A673 (cell line): ENCODE measurements around the gene PPRC1. TPM values are rescaled to one million over a fixed set of nuclear protein-coding genes. Genes with fewer than 3 reads are reported as not detected.
A peak's percentile ranks its signal among the peaks of the same experiment; 100 is the strongest.

Experiments
- BruUV-seq: library from RNA; stranded (reverse); fragments of 400-500 nt; replicated peaks from 2 replicates; lab custom pipeline; 2021; lab: Mats Ljungman, UMichigan
- CTCF ChIA-PET: fragments of 300-600 bp; sonication (Branson Sonifier 250); formaldehyde crosslinking; loops from one replicate; lab custom pipeline; 2022; ENCODE audit warnings: antibody characterized with exemption; lab: Charles Lee
- POLR2A ChIA-PET: fragments of 300-600 bp; sonication (Branson Sonifier 250); formaldehyde crosslinking; loops from one replicate; lab custom pipeline; 2022; ENCODE audit warnings: antibody characterized with exemption; ENCODE audit not compliant: low non-redundant PET; lab: Charles Lee
- DNase-seq: peaks from one replicate; pipeline ENCODE4 v3.0.0-alpha.2; 2015; ENCODE audit warnings: low spot score
- H3K27ac ChIP-seq: fragments of 200-600 bp; sonication (generic); 2 replicates; pipeline ENCODE4 v1.5.1; 2016; ENCODE audit warnings: mixed run types, low read depth, mild to moderate bottlenecking, mixed read lengths, antibody characterized with exemption, low read length; ENCODE audit not compliant: poor library complexity, severe bottlenecking
- H3K27me3 ChIP-seq: fragments of 200-600 bp; sonication (generic); replicated peaks from 2 replicates; pipeline ENCODE4 v1.6.1; 2017; ENCODE audit warnings: mixed run types, low read depth, mild to moderate bottlenecking, mixed read lengths, antibody characterized with exemption, low read length; ENCODE audit not compliant: insufficient read depth, poor library complexity
- H3K36me3 ChIP-seq: fragments of 200-600 bp; sonication (generic); 2 replicates; pipeline ENCODE4 v1.6.1; 2016; ENCODE audit warnings: mixed run types, mild to moderate bottlenecking, mixed read lengths, antibody characterized with exemption, low read length; ENCODE audit not compliant: insufficient read depth, poor library complexity, severe bottlenecking
- H3K4me1 ChIP-seq: fragments of 200-600 bp; sonication (generic); 2 replicates; pipeline ENCODE4 v1.6.1; 2017; ENCODE audit warnings: mixed run types, mild to moderate bottlenecking, mixed read lengths, antibody characterized with exemption, low read length; ENCODE audit not compliant: insufficient read depth, poor library complexity, severe bottlenecking
- H3K4me3 ChIP-seq: fragments of 200-600 bp; sonication (generic); 2 replicates; pipeline ENCODE4 v1.5.1; 2016; ENCODE audit warnings: low read depth, mixed run types, mild to moderate bottlenecking, mixed read lengths, low read length; ENCODE audit not compliant: poor library complexity, severe bottlenecking
- H3K9me3 ChIP-seq: fragments of 200-600 bp; sonication (generic); 2 replicates; pipeline ENCODE4 v1.6.1; 2016; ENCODE audit warnings: mixed run types, low read depth, mild to moderate bottlenecking, mixed read lengths, antibody characterized with exemption, low read length; ENCODE audit not compliant: poor library complexity, severe bottlenecking
- CTCF ChIP-seq: fragments of 300-800, 200-600 bp; sonication (generic); conservative IDR thresholded peaks from 2 replicates; pipeline ENCODE4 v1.5.1; 2017; ENCODE audit warnings: low read depth, mild to moderate bottlenecking, antibody characterized with exemption, low read length, moderate library complexity, mixed read lengths
- EZH2 ChIP-seq: fragments of 200-600 bp; sonication (generic); IDR thresholded peaks from 2 replicates; pipeline ENCODE4 v1.6.1; 2017; ENCODE audit warnings: borderline replicate concordance, low read depth, mild to moderate bottlenecking, mixed read lengths, antibody characterized with exemption, low read length; ENCODE audit not compliant: poor library complexity, severe bottlenecking
- intact Hi-C: fragments of 100-400 bp; cut with micrococcal nuclease; formaldehyde crosslinking; loops from one replicate; pipeline ENCODE4 v1.10.0; 2022; ENCODE audit not compliant: unreplicated experiment
- total RNA-seq: library from RNA; stranded (reverse); gene quantifications from 2 replicates; pipeline ENCODE4 v1.2.3, GENCODE V29; 2021

The PPRC1 gene
- total RNA-seq, 1 experiment from 2014 or later: 103 TPM

GRCh38 chr10:102184606-102185005 lies 51.8 kb downstream of the PPRC1 start:
- no peak overlapping the region for H3K4me3 ChIP-seq
- H3K27me3 ChIP-seq: no peaks in the 10 kb centered on the region
- BruUV-seq: no TSS peak
- TF ChIP-seq CTCF (no peak), EZH2 (no peak)
- H3K9me3 ChIP-seq: peaks cover 9% of the 10 kb centered on the region
- CTCF ChIA-PET: no interaction called here
- DNase-seq: no peak
- no peaks in the 10 kb centered on the region for H3K36me3 ChIP-seq
- intact Hi-C loops: no loop called here
- H3K27ac ChIP-seq: no peak overlapping the region
- POLR2A ChIA-PET: no interaction called here
- no peaks in the 10 kb centered on the region for H3K4me1 ChIP-seq

GRCh38 chr10:102185272-102185671 lies 52.4 kb downstream of the PPRC1 start:
- intact Hi-C loops: no loop called here
- no peak overlapping the region for H3K27ac ChIP-seq
- TF ChIP-seq EZH2 (no peak), CTCF (no peak)
- no peak overlapping the region for H3K4me3 ChIP-seq
- BruUV-seq: no TSS peak
- DNase-seq: no peak
- no peaks in the 10 kb centered on the region for H3K4me1 ChIP-seq
- POLR2A ChIA-PET: no interaction called here
- CTCF ChIA-PET: no interaction called here
- H3K27me3 ChIP-seq: no peaks in the 10 kb centered on the region
- no peaks in the 10 kb centered on the region for H3K36me3 ChIP-seq
- peaks cover 9% of the 10 kb centered on the region for H3K9me3 ChIP-seq

GRCh38 chr10:102185811-102186527 lies 53.1 kb downstream of the PPRC1 start:
- no peak overlapping the region for H3K4me3 ChIP-seq
- peak; percentile 55 for DNase-seq
- no peaks in the 10 kb centered on the region for H3K4me1 ChIP-seq
- no peak overlapping the region for H3K27ac ChIP-seq
- CTCF ChIA-PET: no interaction called here
- intact Hi-C loops: no loop called here
- no peaks in the 10 kb centered on the region for H3K27me3 ChIP-seq
- TF ChIP-seq EZH2: no peak
- no peak for TF ChIP-seq CTCF
- no TSS peak for BruUV-seq
- POLR2A ChIA-PET: interaction anchor here (0.6 kb wide), 1 partner anchor 684 kb away, joined by 3 read pairs; the partner anchor contains the start of gene AS3MT
- peaks cover 9% of the 10 kb centered on the region for H3K9me3 ChIP-seq
- no peaks in the 10 kb centered on the region for H3K36me3 ChIP-seq
